Testis (tissue), 2 donors: ENCODE data around the gene NT5C1A.

Source experiments
- CTCF ChIP-seq, 3 experiments: fragments of 450-650 bp in 2 of 3; fragments of 200-600 bp in 1 of 3; sonication (generic) in 1 of 3; IDR thresholded peaks; one replicate each; pipeline ENCODE4 v1.5.1; 2016 to 2019; ENCODE audit warnings: antibody characterized with exemption in 3 of 3, mild to moderate bottlenecking in 2 of 3, moderate library complexity in 1 of 3
- POLR2A ChIP-seq: fragments of 450-650 bp; IDR thresholded peaks from one replicate; pipeline ENCODE4 v1.6.1; 2017; ENCODE audit warnings: antibody characterized with exemption, mild to moderate bottlenecking, moderate library complexity

- TF ChIP-seq POLR2A (no peak), CTCF (IDR thresholded peaks at IDR 0.05) (no peak)
Observed at GRCh38 chr1:39683591-39684312, 11.8 kb upstream of the NT5C1A start.
